GM19240 (cell line): ENCODE data around the gene LYG2.
"Not testable (repeated sequence)": the region's sequence is repeated elsewhere in the genome, so short reads cannot be mapped to it uniquely, and the experiment has no call there.

Experiments used
- DNase-seq: peaks from one replicate; pipeline ENCODE4 v3.0.0; 2011; ENCODE audit warnings: low spot score; ENCODE audit not compliant: insufficient read length

The LYG2 gene

GRCh38 chr2:99201959-99202678 is 53.3 kb downstream of the LYG2 start:
- DNase-seq = no peak

- DNase-seq = no peak
Observed at GRCh38 chr2:99200076-99200800, 55.2 kb downstream of the LYG2 start.

GRCh38 chr2:99198103-99198841 is 57.2 kb downstream of the LYG2 start:
- DNase-seq = no peak

- DNase-seq = not testable (repeated sequence)
Observed at GRCh38 chr2:99192364-99192763, 63.1 kb downstream of the LYG2 start.
